Activated B cell treated with CpG ODN at 0.5 μM for 24 hours (primary cell): ENCODE data around the gene LIN7C. TPM values are rescaled to one million over a fixed set of nuclear protein-coding genes. Genes with fewer than 3 reads are reported as not detected.

ENCODE experiments used
- ATAC-seq: fragments of 200-7000 bp; cut with Tn5 transposase; one replicate; pipeline ENCODE4 v1.10.0; 2021; ENCODE audit warnings: low read depth, mild to moderate bottlenecking, moderate library complexity
- CTCF ChIA-PET: fragments of 350-600 bp; sonication (Branson Sonifier 250); formaldehyde crosslinking; loops from one replicate; lab custom pipeline; 2021; ENCODE audit warnings: antibody characterized with exemption; lab: Charles Lee
- POLR2A ChIA-PET: fragments of 350-600 bp; sonication (Branson Sonifier 250); formaldehyde crosslinking; loops from one replicate; lab custom pipeline; 2021; ENCODE audit warnings: antibody characterized with exemption; lab: Charles Lee
- DNase-seq: peaks from one replicate; pipeline ENCODE4 v3.0.0; 2022
- H3K27ac Mint-ChIP-seq: one replicate; pipeline ENCODE4 v1.8.0; 2020; ENCODE audit warnings: mixed read lengths
- H3K27me3 Mint-ChIP-seq: one replicate; pipeline ENCODE4 v1.8.0; 2021; ENCODE audit warnings: mixed read lengths
- H3K36me3 Mint-ChIP-seq: one replicate; pipeline ENCODE4 v1.8.0; 2021; ENCODE audit warnings: low read depth, mixed read lengths
- H3K4me1 Mint-ChIP-seq: one replicate; pipeline ENCODE4 v1.8.0; 2021; ENCODE audit warnings: mixed read lengths
- H3K4me3 Mint-ChIP-seq: one replicate; pipeline ENCODE4 v1.8.0; 2020; ENCODE audit warnings: mild to moderate bottlenecking, mixed read lengths
- H3K9me3 Mint-ChIP-seq: one replicate; pipeline ENCODE4 v1.8.0; 2020; ENCODE audit warnings: mixed read lengths
- CTCF ChIP-seq: fragments of 200-600 bp; IDR thresholded peaks from one replicate; pipeline ENCODE4 v1.8.0; 2022; ENCODE audit warnings: antibody characterized with exemption, mild to moderate bottlenecking
- intact Hi-C: fragments of 100-400 bp; cut with micrococcal nuclease; formaldehyde crosslinking; loops from one replicate; pipeline ENCODE4 v1.15.1; 2024
- total RNA-seq: library from RNA; stranded (reverse); gene quantifications from 2 replicates; pipeline ENCODE4 v1.2.3, GENCODE V29; 2022

LIN7C gene
- total RNA-seq, 1 donor from 2014 or later, result 23.5 TPM

GRCh38 chr11:27545946-27546345, 39.4 kb upstream of the LIN7C start:
- ATAC-seq (no peak), DNase-seq (no peak)
- no peak overlapping the region for H3K27ac Mint-ChIP-seq
- no peaks in the 10 kb centered on the region for H3K4me1 Mint-ChIP-seq
- no peaks in the 10 kb centered on the region for H3K36me3 Mint-ChIP-seq
- intact Hi-C loops, result no loop called here
- CTCF ChIA-PET, result no interaction called here
- POLR2A ChIA-PET, result no interaction called here
- no peaks in the 10 kb centered on the region for H3K27me3 Mint-ChIP-seq
- no peaks in the 10 kb centered on the region for H3K9me3 Mint-ChIP-seq
- TF ChIP-seq CTCF, result no peak
- no peak overlapping the region for H3K4me3 Mint-ChIP-seq

GRCh38 chr11:27545035-27545434, 38.5 kb upstream of the LIN7C start:
- Mint-ChIP-seq H3K4me3 (no peak overlapping the region), H3K36me3 (no peaks in the 10 kb centered on the region), H3K27me3 (no peaks in the 10 kb centered on the region), H3K9me3 (no peaks in the 10 kb centered on the region), H3K27ac (no peak overlapping the region), H3K4me1 (no peaks in the 10 kb centered on the region)
- POLR2A ChIA-PET, result no interaction called here
- no peak for ATAC-seq
- intact Hi-C loops, result no loop called here
- DNase-seq, result no peak
- TF ChIP-seq CTCF, result no peak
- CTCF ChIA-PET, result no interaction called here

- Mint-ChIP-seq H3K36me3 (no peaks in the 10 kb centered on the region), H3K4me3 (no peak overlapping the region), H3K27me3 (peaks cover 5% of the 10 kb centered on the region), H3K4me1 (no peaks in the 10 kb centered on the region), H3K9me3 (no peaks in the 10 kb centered on the region), H3K27ac (no peak overlapping the region)
- CTCF ChIA-PET, result no interaction called here
- intact Hi-C loops, result no loop called here
- no peak for TF ChIP-seq CTCF
- DNase-seq, result no peak
- no peak for ATAC-seq
- POLR2A ChIA-PET, result no interaction called here
Observed at GRCh38 chr11:27541790-27542189, 35.2 kb upstream of the LIN7C start.

- Mint-ChIP-seq H3K4me3 (no peak overlapping the region), H3K9me3 (no peaks in the 10 kb centered on the region), H3K36me3 (no peaks in the 10 kb centered on the region), H3K27ac (no peak overlapping the region), H3K27me3 (peaks cover 6% of the 10 kb centered on the region), H3K4me1 (no peaks in the 10 kb centered on the region)
- ChIA-PET CTCF (no interaction called here), POLR2A (no interaction called here)
- ATAC-seq, result no peak
- DNase-seq, result no peak
- TF ChIP-seq CTCF, result no peak
- intact Hi-C loops, result no loop called here
Observed at GRCh38 chr11:27540051-27540450, 33.5 kb upstream of the LIN7C start.

- no peak for ATAC-seq
Observed at GRCh38 chr11:27535103-27535502, 28.5 kb upstream of the LIN7C start.

More at GRCh38 chr11:27535103-27535502, 28.5 kb upstream of the LIN7C start:
- peaks cover 6% of the 10 kb centered on the region for H3K27me3 Mint-ChIP-seq
- ChIA-PET POLR2A (no interaction called here), CTCF (no interaction called here)
- intact Hi-C loops, result no loop called here
- H3K36me3 Mint-ChIP-seq, result no peaks in the 10 kb centered on the region
- DNase-seq, result no peak
- no peak overlapping the region for H3K4me3 Mint-ChIP-seq
- H3K4me1 Mint-ChIP-seq, result no peaks in the 10 kb centered on the region
- no peak for TF ChIP-seq CTCF
- H3K9me3 Mint-ChIP-seq, result no peaks in the 10 kb centered on the region
- H3K27ac Mint-ChIP-seq, result no peak overlapping the region
